NCI-H1694 (cell line): ENCODE results near the gene TBXAS1.

Experiments
- DNase-seq: peaks from one replicate; lab custom pipeline; 2025; lab: John Stamatoyannopoulos, UW

Gene TBXAS1

GRCh38 chr7:140022582-140023211 lies 193.6 kb downstream of the TBXAS1 start:
- no peak for DNase-seq

DNA sequence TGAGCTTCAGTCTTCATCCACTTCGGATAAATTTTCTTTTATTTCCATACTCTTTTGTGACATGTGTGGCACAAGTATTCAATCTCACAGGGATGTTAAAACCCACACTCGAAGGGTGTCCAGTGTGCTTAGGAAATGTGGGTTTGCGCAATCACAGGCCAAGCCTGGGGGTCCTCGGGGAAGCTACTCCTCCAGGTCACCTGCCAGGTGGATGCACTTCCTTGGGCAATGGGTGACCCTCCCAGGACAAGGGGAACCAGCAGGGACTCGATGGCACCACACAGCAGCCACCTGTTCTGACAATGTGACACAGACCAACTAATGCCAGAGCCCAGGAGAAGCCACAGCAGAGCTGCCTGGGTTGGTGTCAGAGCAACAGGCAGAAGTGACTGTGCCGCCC lies 194.7 kb downstream of the TBXAS1 start:
- DNase-seq = no peak

- no peak for DNase-seq
Observed at GRCh38 chr7:140024585-140024984, 195.5 kb downstream of the TBXAS1 start.

GRCh38 chr7:140025241-140025640 lies 196.2 kb downstream of the TBXAS1 start:
- DNase-seq = no peak

DNA sequence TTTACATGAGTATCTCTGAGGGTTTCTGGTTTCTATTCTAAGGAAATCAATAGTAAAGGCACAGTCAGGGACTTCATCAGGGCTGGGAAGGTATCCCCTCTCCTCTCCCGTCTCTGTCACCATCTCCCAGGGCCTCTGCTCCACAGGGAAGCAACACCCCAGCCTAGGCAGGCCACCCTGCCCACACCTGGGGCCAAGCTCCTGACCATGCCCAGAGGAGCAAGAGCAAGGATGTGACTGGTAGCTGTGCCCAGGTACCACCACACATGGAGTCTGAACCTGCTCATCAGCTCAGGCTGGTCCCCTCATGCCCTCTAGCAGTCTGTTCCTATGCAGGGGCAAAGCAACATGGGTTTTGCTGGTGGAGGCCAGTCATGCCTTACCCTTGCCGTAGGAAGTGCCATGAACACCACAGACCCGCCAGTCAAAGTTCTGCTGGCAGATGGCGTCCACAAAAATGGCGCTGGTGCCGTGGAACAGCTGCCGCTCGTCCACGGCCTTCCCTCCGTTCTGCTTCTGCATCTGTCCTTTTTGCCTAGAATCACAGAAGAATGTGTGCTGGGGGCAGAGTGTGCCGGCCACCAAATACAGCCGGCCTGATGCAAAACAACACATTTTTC lies 196.9 kb downstream of the TBXAS1 start:
- DNase-seq = no peak

- DNase-seq = no peak
Observed at GRCh38 chr7:140026935-140027334, 197.9 kb downstream of the TBXAS1 start.

GRCh38 chr7:140027858-140028257 lies 198.8 kb downstream of the TBXAS1 start:
- peak; percentile 3 for DNase-seq

DNA sequence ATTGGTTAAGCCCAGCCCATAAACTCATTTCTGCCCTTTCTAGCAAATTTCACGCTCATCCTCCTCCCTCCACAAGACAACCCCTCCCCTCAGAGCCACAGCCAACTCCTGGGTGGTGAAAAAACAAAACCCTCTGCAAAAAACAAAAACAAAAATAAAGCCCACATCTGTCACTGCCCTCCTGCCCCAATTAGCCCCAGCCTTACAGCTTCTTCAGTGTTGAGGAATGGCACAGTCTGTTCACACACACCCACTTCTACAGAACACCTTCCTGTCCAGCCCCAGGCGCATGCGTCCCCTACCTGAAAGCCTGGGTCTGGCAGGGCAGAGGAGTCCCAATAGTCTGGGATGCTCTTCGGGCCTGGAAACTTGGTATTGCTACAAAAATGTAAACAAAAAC lies 199.2 kb downstream of the TBXAS1 start:
- no peak for DNase-seq

DNA sequence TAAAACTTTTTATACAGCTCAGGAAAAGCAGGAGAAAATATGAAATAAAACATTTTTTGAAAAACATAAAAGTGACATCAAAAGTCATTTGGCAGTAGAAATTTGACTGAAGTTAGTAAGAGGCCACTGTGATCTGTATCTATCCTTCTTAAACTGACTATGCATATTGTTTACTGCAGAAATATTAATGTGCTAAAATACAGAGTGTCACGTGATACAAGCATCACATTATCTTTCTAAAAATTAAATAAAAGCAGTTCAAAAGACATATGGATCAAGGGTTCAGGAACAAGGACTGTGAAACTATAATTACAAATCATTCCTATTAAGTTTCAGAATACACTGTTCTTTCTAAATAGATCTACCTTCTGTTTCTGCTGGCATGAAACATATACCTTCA lies 200.0 kb downstream of the TBXAS1 start:
- DNase-seq = no peak

GRCh38 chr7:140031364-140031763 lies 202.3 kb downstream of the TBXAS1 start:
- DNase-seq = no peak

GRCh38 chr7:140033036-140033435 lies 204.0 kb downstream of the TBXAS1 start:
- DNase-seq = no peak

DNA sequence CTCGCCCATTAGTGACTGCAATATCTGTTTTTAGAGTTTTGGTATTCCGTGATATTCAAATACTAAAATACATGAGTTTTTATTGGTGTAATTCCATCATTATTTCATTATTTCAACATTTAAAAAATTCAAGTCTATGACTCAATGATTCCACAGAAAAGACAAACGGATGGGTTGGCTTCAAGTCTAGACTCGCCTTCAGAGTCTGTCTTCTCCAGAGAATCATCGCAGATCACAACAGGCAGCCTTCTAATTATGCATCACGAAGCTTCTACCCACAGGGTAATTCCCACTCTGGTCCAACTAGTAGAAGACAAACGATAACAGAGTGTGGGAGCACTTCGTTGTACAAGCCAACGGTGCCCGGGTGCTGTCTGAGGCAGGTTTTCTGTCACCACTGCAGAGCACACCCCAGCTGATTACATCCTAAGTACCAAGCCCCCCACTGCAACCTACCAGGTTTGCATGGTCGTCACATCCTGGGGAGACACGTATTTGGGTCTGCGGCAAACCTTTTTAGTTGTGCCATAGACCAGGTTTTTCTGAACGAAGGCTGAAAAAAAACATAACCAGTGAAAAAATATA lies 204.8 kb downstream of the TBXAS1 start:
- no peak for DNase-seq

GRCh38 chr7:140034421-140034820 lies 205.4 kb downstream of the TBXAS1 start:
- no peak for DNase-seq

- DNase-seq = no peak
Observed at GRCh38 chr7:140035400-140036223, 206.5 kb downstream of the TBXAS1 start.

- DNase-seq = no peak
Observed at GRCh38 chr7:140036224-140036962, 207.3 kb downstream of the TBXAS1 start.

GRCh38 chr7:140039066-140039465 lies 210.0 kb downstream of the TBXAS1 start:
- DNase-seq = no peak

GRCh38 chr7:140039896-140040295 lies 210.8 kb downstream of the TBXAS1 start:
- DNase-seq = no peak

- no peak for DNase-seq
Observed at GRCh38 chr7:140041659-140042385, 212.8 kb downstream of the TBXAS1 start.

DNA sequence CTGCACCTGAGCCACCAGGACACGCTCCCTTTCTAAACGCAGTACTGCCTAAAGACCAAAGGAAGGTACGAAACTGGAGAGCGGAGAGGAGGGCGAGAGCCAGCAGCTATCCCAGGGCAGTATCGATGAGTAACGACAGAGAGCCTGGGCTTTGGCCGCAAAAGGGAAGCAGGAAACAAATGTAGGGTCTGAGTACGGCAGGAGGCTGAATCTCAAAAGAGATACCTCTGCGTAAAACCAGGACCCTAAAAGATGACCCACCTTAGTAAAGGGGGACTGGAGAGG lies 213.3 kb downstream of the TBXAS1 start:
- DNase-seq = no peak

GRCh38 chr7:140044251-140044650 lies 215.2 kb downstream of the TBXAS1 start:
- DNase-seq = no peak

DNA sequence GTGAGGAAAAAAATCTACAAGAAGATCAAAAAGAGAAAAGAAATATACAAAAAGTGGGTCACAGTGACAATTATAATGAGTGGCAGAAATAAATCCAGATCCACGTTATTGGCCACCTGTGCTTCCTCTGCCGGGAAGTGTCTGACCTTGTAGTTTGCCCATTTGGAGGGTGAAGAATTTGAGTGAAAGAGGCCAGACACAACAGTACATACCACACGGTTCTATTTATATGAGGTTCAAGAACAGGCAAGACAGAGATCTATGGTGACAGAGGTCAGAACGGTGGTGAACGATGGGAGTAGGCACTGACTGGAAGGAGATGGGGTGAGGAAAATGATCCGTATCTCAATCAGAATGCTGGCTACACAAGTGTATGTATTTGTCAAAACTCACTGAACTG lies 216.6 kb downstream of the TBXAS1 start:
- DNase-seq = no peak

GRCh38 chr7:140047197-140047596 lies 218.1 kb downstream of the TBXAS1 start:
- no peak for DNase-seq
